HG03354 (cell line): Measurements from ENCODE around the gene ADPRHL1.

ENCODE experiments used
- ATAC-seq: cut with Tn5 transposase; IDR thresholded peaks from one replicate; pipeline ENCODE4 v1.9.1; 2021; ENCODE audit warnings: mild to moderate bottlenecking; ENCODE audit not compliant: unreplicated experiment, poor library complexity, severe bottlenecking

Gene ADPRHL1

GRCh38 chr13:113359571-113359970, 93.7 kb downstream of the ADPRHL1 start:
- no peak for ATAC-seq

GRCh38 chr13:113358653-113359190, 94.6 kb downstream of the ADPRHL1 start:
- ATAC-seq, result no peak

GRCh38 chr13:113357529-113357928, 95.8 kb downstream of the ADPRHL1 start:
- ATAC-seq, result no peak

- ATAC-seq, result no peak
Measured at GRCh38 chr13:113356596-113356995, 96.7 kb downstream of the ADPRHL1 start.

GRCh38 chr13:113355621-113356020, 97.7 kb downstream of the ADPRHL1 start:
- no peak for ATAC-seq

GRCh38 chr13:113354831-113355610, 98.3 kb downstream of the ADPRHL1 start:
- ATAC-seq, result no peak

- ATAC-seq, result no peak
Measured at GRCh38 chr13:113353254-113353653, 100.0 kb downstream of the ADPRHL1 start.

- no peak for ATAC-seq
Measured at GRCh38 chr13:113351514-113352026, 101.7 kb downstream of the ADPRHL1 start.

GRCh38 chr13:113350938-113351335, 102.4 kb downstream of the ADPRHL1 start:
- no peak for ATAC-seq

- ATAC-seq, result no peak
Measured at GRCh38 chr13:113350065-113350937, 103.0 kb downstream of the ADPRHL1 start.
